Gastroesophageal sphincter (tissue), 4 donors: ENCODE results near the gene COLGALT1. TPM values are rescaled to one million over a fixed set of nuclear protein-coding genes. Genes with fewer than 3 reads are reported as not detected.

ENCODE experiments used
- ATAC-seq: fragments of 150-250 bp; one replicate; pipeline ENCODE4 v1.9.1; 2016; ENCODE audit warnings: mild to moderate bottlenecking, moderate library complexity
- H3K27ac ChIP-seq, 4 donors: fragments of 200-600 bp; sonication (generic) in 3 of 4; 1 replicate in 3 of 4; 2 replicates in 1 of 4; pipeline ENCODE4 v1.5.1; 2016 to 2019
- H3K27me3 ChIP-seq: fragments of 200-600 bp; sonication (generic); one replicate; pipeline ENCODE4 v1.5.1; 2019
- H3K36me3 ChIP-seq, 2 donors: fragments of 200-600 bp; sonication (generic); one replicate each; pipeline ENCODE4 v1.5.1; 2019; ENCODE audit warnings: control low read depth in 1 of 2
- H3K4me1 ChIP-seq, 3 donors: fragments of 200-600 bp; sonication (generic); 1 replicate in 2 of 3; 2 replicates in 1 of 3; pipeline ENCODE4 v1.5.1; 2016 to 2019; ENCODE audit warnings: control low read depth in 2 of 3
- H3K4me3 ChIP-seq, 2 donors: fragments of 200-600 bp; sonication (generic); one replicate each; pipeline ENCODE4 v1.5.1; 2019; ENCODE audit warnings: mild to moderate bottlenecking in 1 of 2, moderate library complexity in 1 of 2
- H3K9me3 ChIP-seq, 3 donors: fragments of 200-600 bp; sonication (generic); one replicate each; pipeline ENCODE4 v1.5.1; 2017 to 2019; ENCODE audit warnings: control low read depth in 2 of 3
- EP300 ChIP-seq: sonication (generic); formaldehyde crosslinking; IDR thresholded peaks from one replicate; pipeline ENCODE4 v1.6.1; 2017; ENCODE audit warnings: antibody characterized with exemption, mild to moderate bottlenecking
- POLR2A ChIP-seq, 2 donors: fragments of 450-650 bp; IDR thresholded peaks; one replicate each; pipeline ENCODE4 v1.6.1; 2017; ENCODE audit warnings: antibody characterized with exemption in 2 of 2, mild to moderate bottlenecking in 2 of 2, moderate library complexity in 1 of 2
- POLR2AphosphoS5 ChIP-seq: sonication (generic); formaldehyde crosslinking; IDR thresholded peaks from one replicate; pipeline ENCODE4 v1.6.1; 2017; ENCODE audit warnings: antibody characterized with exemption
- WGBS, 2 donors: methylation state at CpG; one replicate each; pipeline ENCODE4 v1.1.5; 2018; ENCODE audit warnings: low coverage in 1 of 2; 5-methylcytosine and 5-hydroxymethylcytosine counted together
- total RNA-seq, 4 donors: library from RNA; depleted of rRNA; stranded (reverse); fragments of >200 nt; gene quantifications; one replicate each; pipeline ENCODE4 v1.1.0, GENCODE V29; 2016
- TF ChIP-seq, protein P1 (sequence below), 4 experiments: fragments of 200-600 bp in 2 of 4; fragments of 450-650 bp in 2 of 4; sonication (generic) in 1 of 4; IDR thresholded peaks; one replicate each; pipeline ENCODE4 v1.5.1; 2017 to 2019; ENCODE audit warnings: antibody characterized with exemption in 4 of 4, mild to moderate bottlenecking in 2 of 4, moderate library complexity in 2 of 4

COLGALT1 gene
- total RNA-seq, 4 donors from 2014 or later = 54.7 to 78.9 (median 61.2) TPM

DNA sequence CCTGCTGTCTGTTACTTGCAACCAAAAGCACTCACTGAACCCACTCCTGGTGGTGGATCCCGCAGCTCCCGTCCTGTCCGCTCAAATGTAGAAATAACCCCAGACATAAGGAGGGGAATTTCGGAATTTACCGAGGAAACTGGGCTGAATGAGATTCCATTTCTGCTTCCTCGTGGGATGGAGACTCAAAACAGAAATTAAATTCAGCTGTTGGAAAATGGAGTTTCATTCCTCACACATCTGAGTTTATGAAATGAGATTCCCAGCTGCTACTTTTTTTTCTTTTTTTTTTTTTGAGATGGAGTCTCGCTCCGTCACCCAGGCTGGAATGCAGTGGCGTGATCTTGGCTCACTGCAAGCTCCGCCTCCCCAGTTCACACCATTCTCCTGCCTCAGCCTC lies 44.3 kb downstream of the COLGALT1 start:
- Histone ChIP-seq H3K27ac (no peak overlapping the region), H3K4me1 (no peaks in the 10 kb centered on the region), H3K36me3 (no peaks in the 10 kb centered on the region), H3K4me3 (no peak overlapping the region), H3K27me3 (peaks cover 48% of the 10 kb centered on the region), H3K9me3 (no peaks in the 10 kb centered on the region)
- WGBS, 2 donors = 55 to 61% methylated on average over 9 to 10 of the region's 10 CpGs
- TF ChIP-seq EP300 = no peak
- TF ChIP-seq POLR2AphosphoS5 = no peak
- no peak for ATAC-seq

DNA sequence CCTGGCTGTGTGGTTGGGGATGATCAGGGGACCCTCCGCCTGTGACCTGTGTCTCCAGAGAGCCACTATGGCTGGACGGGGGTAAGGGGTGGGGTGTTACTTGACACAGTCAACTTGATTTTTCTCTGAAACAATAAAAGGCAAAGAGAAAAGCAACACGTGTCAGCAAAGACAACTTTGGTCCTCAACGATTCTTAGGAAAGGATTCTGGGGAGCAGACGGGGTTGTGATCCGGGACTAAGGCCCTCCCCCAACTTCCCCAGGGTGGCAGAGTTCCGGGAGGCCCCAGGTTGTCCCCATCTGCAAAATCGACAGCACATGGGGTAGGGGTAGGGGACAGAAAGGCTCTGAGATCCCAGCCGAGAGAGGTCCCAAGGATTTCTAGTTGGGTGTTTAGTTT lies 46.2 kb downstream of the COLGALT1 start:
- H3K9me3 ChIP-seq = no peaks in the 10 kb centered on the region
- TF ChIP-seq POLR2A (IDR thresholded peaks at IDR 0.05) = no peak
- TF ChIP-seq, protein P1, sequence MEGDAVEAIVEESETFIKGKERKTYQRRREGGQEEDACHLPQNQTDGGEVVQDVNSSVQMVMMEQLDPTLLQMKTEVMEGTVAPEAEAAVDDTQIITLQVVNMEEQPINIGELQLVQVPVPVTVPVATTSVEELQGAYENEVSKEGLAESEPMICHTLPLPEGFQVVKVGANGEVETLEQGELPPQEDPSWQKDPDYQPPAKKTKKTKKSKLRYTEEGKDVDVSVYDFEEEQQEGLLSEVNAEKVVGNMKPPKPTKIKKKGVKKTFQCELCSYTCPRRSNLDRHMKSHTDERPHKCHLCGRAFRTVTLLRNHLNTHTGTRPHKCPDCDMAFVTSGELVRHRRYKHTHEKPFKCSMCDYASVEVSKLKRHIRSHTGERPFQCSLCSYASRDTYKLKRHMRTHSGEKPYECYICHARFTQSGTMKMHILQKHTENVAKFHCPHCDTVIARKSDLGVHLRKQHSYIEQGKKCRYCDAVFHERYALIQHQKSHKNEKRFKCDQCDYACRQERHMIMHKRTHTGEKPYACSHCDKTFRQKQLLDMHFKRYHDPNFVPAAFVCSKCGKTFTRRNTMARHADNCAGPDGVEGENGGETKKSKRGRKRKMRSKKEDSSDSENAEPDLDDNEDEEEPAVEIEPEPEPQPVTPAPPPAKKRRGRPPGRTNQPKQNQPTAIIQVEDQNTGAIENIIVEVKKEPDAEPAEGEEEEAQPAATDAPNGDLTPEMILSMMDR (IDR thresholded peaks at IDR 0.05) = no peak
- TF ChIP-seq POLR2AphosphoS5 = no peak
- no peak for TF ChIP-seq EP300
- H3K27me3 ChIP-seq = peaks cover 67% of the 10 kb centered on the region
- WGBS, 2 donors = 7 to 18% methylated on average over 7 to 9 of the region's 9 CpGs
- H3K27ac ChIP-seq = no peak overlapping the region
- no peak overlapping the region for H3K4me3 ChIP-seq
- ATAC-seq = no peak
- H3K4me1 ChIP-seq = peaks cover 0 to 13% (median 9%) of the 10 kb centered on the region in 3 donors
- no peaks in the 10 kb centered on the region for H3K36me3 ChIP-seq

DNA sequence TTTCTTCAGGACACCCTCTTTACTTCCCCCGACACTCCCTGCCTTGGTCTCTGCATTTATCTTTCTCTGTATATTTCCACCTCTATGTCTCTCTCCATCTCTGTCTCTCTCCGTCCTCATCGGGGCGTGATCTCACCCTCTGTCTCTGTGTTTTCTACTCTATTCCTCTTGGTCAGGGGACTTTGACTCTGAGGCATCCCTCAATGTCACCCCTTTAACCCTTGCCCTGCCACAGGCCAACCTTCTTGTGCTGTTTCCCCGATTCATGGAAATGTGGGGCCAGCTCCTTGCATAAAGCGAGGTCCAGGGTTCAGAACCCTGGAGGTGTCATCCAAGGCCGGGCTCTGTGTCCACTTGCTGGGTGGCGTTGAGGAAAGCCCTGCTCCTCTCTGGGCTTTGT lies 46.8 kb downstream of the COLGALT1 start:
- no peaks in the 10 kb centered on the region for H3K9me3 ChIP-seq
- peaks cover 0 to 15% (median 9%) of the 10 kb centered on the region in 3 donors for H3K4me1 ChIP-seq
- H3K4me3 ChIP-seq = no peak overlapping the region
- WGBS, 2 donors = 28 to 45% methylated on average over 4 to 5 of the region's 8 CpGs
- H3K27ac ChIP-seq = no peak overlapping the region
- no peak for TF ChIP-seq EP300
- TF ChIP-seq, protein P1 (IDR thresholded peaks at IDR 0.05) = no peak
- no peak for TF ChIP-seq POLR2A (IDR thresholded peaks at IDR 0.05)
- TF ChIP-seq POLR2AphosphoS5 = no peak
- peaks cover 73% of the 10 kb centered on the region for H3K27me3 ChIP-seq
- H3K36me3 ChIP-seq = no peaks in the 10 kb centered on the region
- no peak for ATAC-seq

DNA sequence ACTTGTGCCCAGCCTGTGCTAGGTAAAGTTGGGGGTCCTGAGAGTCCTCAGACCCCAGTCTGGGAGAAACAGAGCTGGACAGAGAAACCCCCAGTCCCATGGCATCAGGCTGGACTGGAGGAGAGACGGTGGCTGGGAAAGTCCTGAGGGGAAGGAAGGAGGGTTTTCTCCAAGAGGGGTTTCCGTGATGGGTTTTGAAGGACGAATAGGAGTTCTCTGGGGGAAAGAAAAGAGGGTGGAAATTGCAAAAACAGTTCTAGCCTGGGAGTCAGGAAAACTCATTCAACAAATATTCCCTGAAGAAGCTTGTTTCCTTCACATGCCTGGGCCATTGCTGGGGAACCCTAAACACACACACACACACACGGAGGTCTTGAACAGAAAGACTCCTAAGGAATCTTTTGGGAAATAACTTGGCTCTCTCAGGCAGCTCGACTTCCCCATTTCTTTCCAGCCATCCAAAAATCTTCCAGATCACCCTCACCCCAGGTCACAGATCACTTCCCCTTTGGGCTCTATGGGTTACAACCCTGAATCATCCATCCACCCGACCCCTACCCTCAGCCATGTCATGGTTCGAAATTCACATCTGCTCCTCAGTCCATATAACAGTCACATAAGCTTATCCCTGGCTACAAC lies 47.5 kb downstream of the COLGALT1 start:
- no peak for TF ChIP-seq POLR2AphosphoS5
- no peak for TF ChIP-seq EP300
- TF ChIP-seq POLR2A (IDR thresholded peaks at IDR 0.05) = no peak
- TF ChIP-seq, protein P1 (IDR thresholded peaks at IDR 0.05) = no peak
- no peaks in the 10 kb centered on the region for H3K36me3 ChIP-seq
- H3K9me3 ChIP-seq = no peaks in the 10 kb centered on the region
- H3K4me1 ChIP-seq = peaks cover 0 to 15% (median 9%) of the 10 kb centered on the region in 3 donors
- H3K4me3 ChIP-seq = no peak overlapping the region
- no peak for ATAC-seq
- no peak overlapping the region for H3K27ac ChIP-seq
- WGBS, 2 donors = 73% methylated on average over 7 of the region's 7 CpGs; no CpG with 5 or more reads in 1 of the 2 donors
- peaks cover 81% of the 10 kb centered on the region for H3K27me3 ChIP-seq

DNA sequence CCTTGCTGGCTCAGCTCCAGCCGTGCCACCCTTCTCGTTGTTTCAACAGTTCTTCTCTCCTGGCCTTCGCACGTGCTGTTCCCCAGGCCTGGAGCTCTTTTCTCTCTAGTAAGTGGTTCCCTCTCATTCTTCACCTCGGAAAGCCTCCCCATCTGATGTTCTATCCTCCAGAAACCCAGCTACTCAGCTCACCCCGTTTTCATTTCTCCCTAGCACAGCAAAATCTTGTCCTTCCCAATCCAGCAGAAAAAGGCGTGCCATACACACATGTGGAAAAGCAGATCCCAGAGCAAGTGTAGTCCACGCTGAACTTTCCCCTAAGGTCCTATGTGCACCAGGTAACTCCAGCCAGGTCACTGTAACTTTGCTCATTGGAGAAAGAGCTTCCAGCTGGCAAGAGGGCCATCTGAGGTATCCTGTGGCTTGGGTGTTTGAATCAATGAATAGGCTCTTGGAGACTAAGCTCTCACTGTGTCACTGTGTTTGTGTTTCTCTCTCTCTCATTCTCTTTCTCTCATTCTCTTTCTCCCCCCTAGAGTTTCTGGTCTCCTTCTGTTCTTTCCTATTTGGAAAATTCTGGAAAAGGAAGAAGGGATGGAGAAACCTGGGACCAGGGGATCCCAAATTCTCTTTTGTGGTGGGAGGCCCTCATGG lies 49.0 kb downstream of the COLGALT1 start:
- ATAC-seq = no peak
- Histone ChIP-seq H3K4me3 (no peak overlapping the region), H3K36me3 (no peaks in the 10 kb centered on the region), H3K27ac (no peak overlapping the region), H3K9me3 (no peaks in the 10 kb centered on the region), H3K27me3 (peaks cover 81% of the 10 kb centered on the region), H3K4me1 (peaks cover 0 to 15% (median 9%) of the 10 kb centered on the region in 3 donors)
- WGBS, 2 donors = 52 to 65% methylated on average over 5 to 8 of the region's 8 CpGs
- TF ChIP-seq POLR2AphosphoS5 = no peak
- TF ChIP-seq POLR2A (IDR thresholded peaks at IDR 0.05) = no peak
- TF ChIP-seq, protein P1 (IDR thresholded peaks at IDR 0.05) = no peak
- no peak for TF ChIP-seq EP300
